Tibial artery (tissue), 4 donors: ENCODE results near the gene CACNA1I.

Experiments used
- DNase-seq, 2 donors: peaks; one replicate each; pipeline ENCODE4 v3.0.0-alpha.2; 2019
- H3K27ac ChIP-seq, 2 donors: fragments of 200-600 bp; sonication (generic) in 1 of 2; 1 replicate in 1 of 2; 2 replicates in 1 of 2; pipeline ENCODE4 v1.5.1; 2018 to 2019; ENCODE audit warnings: mild to moderate bottlenecking in 1 of 2
- H3K27me3 ChIP-seq, 2 donors: fragments of 200-600 bp; sonication (generic) in 1 of 2; one replicate each; pipeline versions ENCODE4 v1.5.1 to v1.6.0; 2016 to 2019
- H3K36me3 ChIP-seq, 3 donors: fragments of 200-600 bp; sonication (generic) in 2 of 3; one replicate each; pipeline ENCODE4 v1.5.1; 2016 to 2019; ENCODE audit warnings: mild to moderate bottlenecking in 2 of 3
- H3K4me1 ChIP-seq, 4 donors: fragments of 200-600 bp; sonication (generic) in 2 of 4; 1 replicate in 3 of 4; 2 replicates in 1 of 4; pipeline ENCODE4 v1.5.1; 2016 to 2019
- H3K4me3 ChIP-seq, 2 donors: fragments of 200-600 bp; sonication (generic) in 1 of 2; 1 replicate in 1 of 2; 2 replicates in 1 of 2; pipeline ENCODE4 v1.5.1; 2018 to 2019; ENCODE audit warnings: mild to moderate bottlenecking in 2 of 2
- H3K9me3 ChIP-seq, 3 donors: fragments of 200-600 bp; sonication (generic) in 1 of 3; one replicate each; pipeline ENCODE4 v1.5.1; 2016 to 2019
- CTCF ChIP-seq, 2 experiments: fragments of 200-600 bp in 1 of 2; fragments of 450-650 bp in 1 of 2; IDR thresholded peaks; one replicate each; pipeline ENCODE4 v1.5.1; 2017 to 2019; ENCODE audit warnings: antibody characterized with exemption in 2 of 2, mild to moderate bottlenecking in 1 of 2, moderate library complexity in 1 of 2
- intact Hi-C: fragments of 100-400 bp; cut with DNase I; formaldehyde crosslinking; loops from one replicate; pipeline ENCODE4 v1.15.0; 2023; ENCODE audit warnings: low total_unique reads

Gene CACNA1I

DNA sequence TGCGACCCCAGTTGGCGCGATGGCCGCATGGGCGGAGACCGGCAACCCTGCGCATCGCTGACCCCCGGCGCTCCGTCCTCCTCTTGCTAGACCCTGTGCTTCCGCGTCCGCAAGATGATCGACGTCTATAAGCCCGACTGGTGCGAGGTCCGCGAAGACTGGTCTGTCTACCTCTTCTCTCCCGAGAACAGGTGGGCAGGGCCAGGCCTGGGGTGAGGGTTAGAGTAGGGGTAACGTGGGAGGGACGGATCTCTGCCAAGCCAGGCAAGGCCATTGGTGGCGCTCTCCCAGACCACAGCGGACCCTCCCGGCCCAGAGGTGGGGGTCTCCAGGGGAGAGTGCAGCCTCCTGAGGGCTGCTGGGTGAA, 92.1 kb downstream of the CACNA1I start:
- H3K4me3 ChIP-seq, result no peak overlapping the region
- no peak for TF ChIP-seq CTCF (IDR thresholded peaks at IDR 0.05)
- peaks cover 0 to 97% of the 10 kb centered on the region in 2 donors for H3K27me3 ChIP-seq
- no peak for DNase-seq
- H3K36me3 ChIP-seq, result no peaks in the 10 kb centered on the region
- H3K4me1 ChIP-seq, result peaks cover 0 to 25% (median 16%) of the 10 kb centered on the region in 4 donors
- no peaks in the 10 kb centered on the region for H3K9me3 ChIP-seq
- no peak overlapping the region for H3K27ac ChIP-seq
- intact Hi-C loops, result no loop called here

- TF ChIP-seq CTCF (IDR thresholded peaks at IDR 0.05), result no peak
- no peak overlapping the region for H3K27ac ChIP-seq
- peaks cover 0 to 90% of the 10 kb centered on the region in 2 donors for H3K27me3 ChIP-seq
- H3K4me1 ChIP-seq, result peaks cover 0 to 25% (median 16%) of the 10 kb centered on the region in 4 donors
- no peak overlapping the region for H3K4me3 ChIP-seq
- DNase-seq, result no peak
- H3K9me3 ChIP-seq, result peaks cover 0 to 9% (median 7%) of the 10 kb centered on the region in 3 donors
- intact Hi-C loops, result no loop called here
- no peaks in the 10 kb centered on the region for H3K36me3 ChIP-seq
Observed at GRCh38 chr22:39663751-39664150, 93.2 kb downstream of the CACNA1I start.

DNA sequence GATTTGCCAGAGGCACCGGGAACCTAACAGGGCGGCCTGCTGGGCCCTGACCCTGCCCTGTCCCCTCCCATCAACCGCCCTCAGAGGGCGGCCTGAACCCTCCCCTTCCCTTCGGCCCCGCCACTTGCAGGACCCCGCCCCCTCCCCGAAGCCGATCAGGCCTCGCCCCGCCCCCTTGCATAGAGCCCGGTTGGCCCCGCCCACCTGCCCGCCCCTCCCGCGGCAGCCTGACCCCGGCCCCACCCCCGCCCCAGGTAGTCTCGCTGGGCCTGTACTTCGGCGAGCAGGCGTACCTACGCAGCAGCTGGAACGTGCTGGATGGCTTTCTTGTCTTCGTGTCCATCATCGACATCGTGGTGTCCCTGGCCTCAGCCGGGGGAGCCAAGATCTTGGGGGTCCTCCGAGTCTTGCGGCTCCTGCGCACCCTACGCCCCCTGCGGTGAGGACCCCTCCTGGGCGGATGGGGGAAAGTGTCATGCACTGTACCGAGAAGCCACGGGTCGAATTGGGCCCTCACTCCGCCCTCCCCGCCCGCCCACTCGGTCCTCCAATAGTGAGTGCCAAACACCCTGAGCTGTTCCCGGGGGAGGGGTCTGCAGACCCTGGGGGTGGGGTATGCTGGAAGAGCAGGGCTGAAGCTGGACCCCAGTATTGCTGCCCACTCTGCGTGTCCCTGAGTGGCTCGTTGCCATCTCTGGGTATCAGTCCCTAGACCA, 94.1 kb downstream of the CACNA1I start:
- H3K4me3 ChIP-seq, result no peak overlapping the region
- H3K4me1 ChIP-seq, result peaks cover 0 to 25% (median 16%) of the 10 kb centered on the region in 4 donors
- no peak overlapping the region for H3K27ac ChIP-seq
- no peak for DNase-seq
- H3K9me3 ChIP-seq, result peaks cover 0 to 9% (median 7%) of the 10 kb centered on the region in 3 donors
- no peak for TF ChIP-seq CTCF (IDR thresholded peaks at IDR 0.05)
- H3K27me3 ChIP-seq, result peaks cover 0 to 81% of the 10 kb centered on the region in 2 donors
- intact Hi-C loops, result no loop called here
- no peaks in the 10 kb centered on the region for H3K36me3 ChIP-seq

DNA sequence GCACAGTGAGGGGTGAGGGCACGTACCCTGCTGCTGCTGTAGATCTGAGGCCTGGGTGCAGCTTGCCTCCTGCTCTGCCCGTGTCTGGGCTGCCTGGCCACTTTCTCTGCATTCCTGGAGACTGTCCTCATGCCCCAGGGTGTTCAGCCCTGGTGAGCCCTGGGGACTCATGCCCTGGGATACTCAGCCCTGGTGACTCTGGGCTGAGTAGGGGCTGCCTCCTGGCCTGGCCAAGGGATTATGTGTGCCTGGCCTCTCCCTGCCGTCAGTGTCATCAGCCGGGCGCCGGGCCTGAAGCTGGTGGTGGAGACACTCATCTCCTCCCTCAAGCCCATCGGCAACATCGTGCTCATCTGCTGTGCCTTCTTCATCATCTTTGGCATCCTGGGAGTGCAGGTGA, 94.7 kb downstream of the CACNA1I start:
- Histone ChIP-seq H3K4me3 (no peak overlapping the region), H3K36me3 (no peaks in the 10 kb centered on the region), H3K27ac (no peak overlapping the region), H3K4me1 (peaks cover 0 to 25% (median 16%) of the 10 kb centered on the region in 4 donors), H3K27me3 (peaks cover 0 to 75% of the 10 kb centered on the region in 2 donors), H3K9me3 (peaks cover 0 to 9% (median 7%) of the 10 kb centered on the region in 3 donors)
- intact Hi-C loops, result no loop called here
- no peak for DNase-seq
- no peak for TF ChIP-seq CTCF (IDR thresholded peaks at IDR 0.05)

DNA sequence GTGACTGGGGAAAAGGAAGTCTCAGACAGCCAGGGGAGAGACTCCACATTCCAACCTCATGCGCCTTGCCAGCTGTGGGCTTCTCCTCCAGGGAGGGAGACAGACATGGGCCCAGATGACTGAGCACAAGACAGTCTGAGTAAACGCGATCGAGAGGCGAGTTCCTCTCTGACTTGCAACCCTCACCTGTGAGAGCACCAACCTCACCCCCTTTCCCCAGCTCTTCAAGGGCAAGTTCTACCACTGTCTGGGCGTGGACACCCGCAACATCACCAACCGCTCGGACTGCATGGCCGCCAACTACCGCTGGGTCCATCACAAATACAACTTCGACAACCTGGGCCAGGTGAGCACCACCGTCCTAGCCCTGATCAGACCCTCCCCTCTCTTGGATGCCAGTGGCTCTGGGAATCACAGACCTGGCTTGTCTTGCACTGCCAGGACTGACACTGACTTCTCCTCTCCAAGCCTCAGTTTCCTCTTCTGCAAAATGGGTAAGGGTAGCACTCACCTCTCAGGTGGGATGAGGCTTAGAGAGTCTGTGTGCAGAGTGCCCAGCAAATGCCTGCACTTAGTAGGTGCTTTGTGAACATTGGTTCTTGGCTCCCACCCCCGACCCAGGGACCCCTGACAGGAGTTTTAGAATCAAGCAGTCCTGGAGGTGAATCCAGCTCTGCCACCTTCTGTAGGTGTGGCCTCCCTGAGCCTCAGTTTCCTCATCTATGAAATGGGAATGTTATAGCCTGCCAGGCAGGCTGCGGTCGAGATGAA, 95.3 kb downstream of the CACNA1I start:
- TF ChIP-seq CTCF (IDR thresholded peaks at IDR 0.05), result no peak
- Histone ChIP-seq H3K4me3 (no peak overlapping the region), H3K27me3 (peaks cover 0 to 69% of the 10 kb centered on the region in 2 donors), H3K27ac (no peak overlapping the region), H3K36me3 (no peaks in the 10 kb centered on the region), H3K4me1 (peaks cover 0 to 25% (median 16%) of the 10 kb centered on the region in 4 donors), H3K9me3 (peaks cover 0 to 13% (median 10%) of the 10 kb centered on the region in 3 donors)
- DNase-seq, result no peak
- intact Hi-C loops, result no loop called here
